HG02970 (cell line): ENCODE measurements around the gene CACNG5.

ENCODE experiments used
- ATAC-seq: cut with Tn5 transposase; IDR thresholded peaks from one replicate; pipeline ENCODE4 v1.9.1; 2021; ENCODE audit warnings: mild to moderate bottlenecking, moderate library complexity, moderate number of reproducible peaks; ENCODE audit not compliant: unreplicated experiment, low FRiP score

The CACNG5 gene

DNA sequence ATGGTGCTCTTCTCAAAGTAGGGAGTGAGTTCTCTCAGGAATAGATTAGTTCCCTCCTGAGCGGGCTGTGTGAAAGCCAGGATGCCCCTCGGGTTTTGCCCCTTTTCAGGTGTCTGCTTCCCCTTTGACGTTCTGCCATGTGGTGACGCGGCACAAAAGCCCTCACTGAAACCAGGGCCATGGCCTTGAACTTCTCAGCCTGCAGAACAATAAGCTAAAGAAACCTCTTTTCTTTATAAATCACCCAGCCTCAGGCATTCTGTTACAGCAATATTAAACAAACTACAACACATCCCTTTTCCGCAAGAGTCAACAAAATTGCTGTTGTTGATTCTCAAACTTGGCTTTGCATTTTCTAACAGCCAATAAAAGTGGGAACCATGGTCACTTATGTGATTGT is 15.5 kb upstream of the CACNG5 start:
- ATAC-seq, result no peak

DNA sequence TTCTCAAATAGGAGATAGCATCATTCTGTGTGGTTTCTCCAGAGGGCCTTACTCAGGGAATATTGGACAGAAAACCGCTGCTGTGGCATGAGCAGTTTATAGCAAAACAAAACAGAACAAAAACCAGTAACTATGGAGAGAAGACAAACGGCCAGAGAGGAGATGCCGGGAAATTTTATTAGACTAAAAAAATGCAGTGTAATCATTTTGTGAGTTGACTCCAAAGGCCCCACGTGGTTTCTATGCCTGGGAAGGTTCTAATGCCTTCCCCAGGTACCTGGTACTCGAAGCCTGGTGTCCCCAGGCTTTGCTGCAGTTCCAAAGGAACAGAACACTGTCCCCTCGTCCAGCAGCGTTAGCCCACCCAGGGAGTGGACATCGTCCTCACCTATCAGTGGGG is 12.9 kb upstream of the CACNG5 start:
- ATAC-seq, result no peak

DNA sequence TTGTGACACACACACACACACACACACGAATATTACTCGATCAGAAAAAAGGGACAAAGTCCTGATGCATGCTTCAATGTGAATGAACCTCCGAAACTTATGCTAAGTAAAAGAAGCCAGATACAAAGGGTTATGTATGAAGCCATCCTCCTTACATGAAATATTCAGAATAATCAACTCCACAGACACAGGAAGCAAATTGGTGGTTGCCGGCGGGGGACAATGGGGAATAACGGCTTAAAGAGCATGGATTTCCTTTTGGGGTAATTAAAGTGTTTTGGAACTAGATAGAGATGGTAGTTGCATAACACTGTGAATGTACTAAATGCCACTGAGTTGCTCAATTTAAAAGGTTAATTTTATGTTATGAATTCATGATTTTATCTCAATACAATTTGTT is 8.1 kb upstream of the CACNG5 start:
- no peak for ATAC-seq

DNA sequence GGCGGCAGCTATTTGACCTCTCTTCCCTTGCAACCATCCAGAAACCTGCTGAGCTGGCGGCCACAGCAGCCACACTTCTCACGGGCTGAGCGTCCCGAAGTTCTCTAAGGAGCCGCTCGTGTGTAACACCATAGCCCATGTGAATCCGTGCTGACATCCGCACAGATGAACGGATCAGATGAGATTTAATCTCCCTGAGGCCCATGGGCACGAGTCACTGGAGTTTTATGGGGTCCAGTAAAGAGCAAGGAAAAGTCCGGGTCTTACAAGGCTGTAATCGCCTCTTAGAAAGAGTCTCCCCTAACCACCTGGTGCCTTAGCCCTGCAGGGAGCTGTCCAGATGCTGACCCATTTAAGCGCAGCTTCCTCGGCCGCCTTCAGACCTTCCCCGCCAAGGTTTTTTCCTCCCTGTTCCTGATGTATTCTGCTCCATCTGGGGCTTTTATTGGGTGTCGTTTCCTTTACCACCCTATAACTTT is 5.5 kb upstream of the CACNG5 start:
- no peak for ATAC-seq

DNA sequence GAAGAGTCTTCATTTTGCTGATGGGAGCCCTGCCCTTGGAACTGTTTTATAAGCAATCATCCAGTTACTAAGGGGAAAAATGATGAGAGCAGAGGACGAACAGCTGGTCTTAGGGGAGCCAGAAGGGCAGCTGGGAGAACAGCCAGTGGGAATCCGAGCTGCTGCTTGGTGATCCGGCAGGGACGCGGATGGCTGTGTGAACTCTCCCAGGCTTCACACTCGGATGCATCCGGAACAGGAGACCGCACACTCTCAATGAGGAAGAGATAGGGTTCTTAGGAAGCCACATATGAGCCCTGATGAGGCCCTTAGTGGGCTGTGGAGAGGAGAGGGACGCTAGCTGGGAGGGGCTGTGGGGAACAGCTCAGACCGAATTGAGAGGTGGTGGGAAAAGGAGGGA is 5.0 kb upstream of the CACNG5 start:
- no peak for ATAC-seq

DNA sequence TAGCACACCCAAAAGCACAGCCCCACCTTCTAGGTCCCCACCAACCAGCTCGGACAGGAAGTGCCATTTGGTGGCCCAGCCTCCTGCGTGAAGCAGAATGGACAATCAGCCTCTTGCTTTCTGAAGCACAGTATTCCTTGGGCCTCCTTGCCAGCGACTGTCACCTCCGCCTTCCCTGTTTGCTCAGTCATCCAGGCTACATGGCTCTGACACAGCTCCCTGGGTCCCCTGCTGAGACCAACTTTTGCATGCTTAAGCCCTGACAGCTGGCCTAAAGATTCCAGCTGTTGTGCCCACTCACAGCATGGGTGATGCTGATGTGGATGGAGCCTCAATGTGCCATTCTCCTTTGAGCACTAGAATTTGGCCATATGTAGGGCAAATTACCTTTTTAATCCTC is 4.5 kb upstream of the CACNG5 start:
- ATAC-seq, result no peak

DNA sequence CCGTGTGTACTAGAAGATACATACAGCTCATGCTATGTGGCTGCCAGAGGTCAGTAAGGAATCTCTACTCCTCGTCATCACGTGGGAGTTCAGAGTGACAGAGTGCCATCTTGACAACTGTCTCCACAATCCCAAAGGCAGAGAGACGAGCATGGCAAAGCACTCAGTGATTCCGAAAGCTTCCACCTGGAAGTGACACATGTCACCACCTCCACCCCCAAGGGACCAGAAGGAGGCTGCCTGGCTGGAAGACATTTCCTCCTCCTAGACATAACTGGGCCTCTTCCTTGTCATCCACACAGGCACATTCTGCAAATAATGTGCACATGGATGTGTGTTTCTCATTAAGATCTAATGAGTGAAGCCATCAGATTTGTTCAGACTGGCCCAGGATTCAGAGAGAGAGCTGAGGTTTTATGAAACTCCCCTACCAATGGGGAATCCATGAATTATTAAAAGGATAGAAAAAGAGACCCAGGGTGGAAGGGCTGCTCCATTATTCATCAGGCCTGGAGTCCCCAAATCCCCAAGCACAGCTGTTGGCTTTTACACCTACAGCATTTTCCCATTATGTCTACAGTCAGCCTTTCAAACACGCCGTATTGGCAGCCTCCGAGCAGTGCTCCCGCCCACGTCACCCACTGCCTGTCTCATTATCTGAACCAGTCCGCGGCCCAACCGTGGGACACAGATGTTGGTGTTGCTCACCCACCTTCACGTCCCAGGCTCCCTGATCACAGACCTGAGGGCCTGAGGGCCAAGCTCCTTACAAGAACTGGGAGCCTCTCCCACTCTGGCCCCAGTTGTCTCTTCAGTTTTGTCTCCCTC is 3.3 kb upstream of the CACNG5 start:
- ATAC-seq, result no peak

DNA sequence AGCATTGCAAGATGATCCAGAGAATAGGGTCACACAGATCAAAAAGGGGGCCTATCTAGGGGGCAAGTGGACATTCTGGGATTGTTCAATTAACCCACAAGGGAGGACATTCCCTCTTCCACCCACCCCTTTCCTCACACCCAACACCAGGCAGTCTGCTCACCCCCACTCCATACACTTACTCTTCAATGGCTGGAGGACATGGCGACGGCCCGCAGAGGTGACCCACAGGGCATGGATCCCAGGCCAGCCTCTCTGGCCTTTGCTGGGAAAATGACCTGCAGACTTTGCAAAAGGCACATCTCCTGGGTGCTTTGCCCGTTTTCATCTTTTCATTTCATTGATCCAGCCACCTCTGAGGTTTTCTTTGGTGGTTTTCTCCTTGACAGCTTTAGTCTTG is 1.7 kb upstream of the CACNG5 start:
- ATAC-seq, result no peak

DNA sequence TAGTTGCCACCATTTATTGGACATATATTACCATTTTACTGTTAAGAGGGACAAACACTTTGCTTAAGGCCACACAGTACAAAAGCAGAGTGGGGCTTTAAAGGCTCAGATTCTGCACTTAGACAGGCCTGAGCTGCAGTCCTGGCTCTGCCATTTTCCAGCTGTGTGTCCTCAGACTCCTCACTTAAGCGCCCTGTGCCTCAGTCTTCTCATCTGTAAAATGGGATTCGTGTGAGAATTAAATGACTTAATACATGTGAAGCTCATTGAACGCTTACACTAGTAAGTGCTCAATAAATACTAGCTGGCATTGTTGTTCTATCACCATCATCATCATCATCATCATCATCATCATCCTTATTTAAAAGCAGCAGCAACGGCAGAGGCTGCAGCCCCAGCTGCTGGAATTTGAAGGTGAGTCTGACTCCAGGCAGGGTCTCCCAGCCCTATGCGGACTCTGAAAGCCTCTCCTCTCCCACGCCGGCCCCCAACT is 445 bp upstream of the CACNG5 start:
- ATAC-seq, result no peak

DNA sequence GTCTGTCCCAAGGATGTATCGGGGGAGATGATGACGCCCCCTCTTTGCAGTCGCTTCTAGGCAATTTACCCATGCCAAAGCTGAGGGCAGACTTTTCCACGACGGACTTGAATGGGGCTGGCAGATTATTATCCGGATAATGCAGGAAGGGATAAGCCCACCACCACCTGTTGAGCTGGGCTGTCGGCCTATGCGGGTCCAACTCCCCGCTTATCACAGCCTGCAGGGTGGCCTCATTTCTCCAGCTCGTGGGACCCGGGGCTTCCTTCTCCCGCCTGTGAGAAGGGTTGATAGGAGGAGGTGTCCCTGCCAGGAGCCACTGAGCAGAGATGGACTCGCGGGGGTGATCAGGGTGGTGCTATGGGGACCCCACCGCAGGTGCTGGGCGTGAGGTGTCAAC is 559 bp downstream of the CACNG5 start:
- ATAC-seq, result no peak

DNA sequence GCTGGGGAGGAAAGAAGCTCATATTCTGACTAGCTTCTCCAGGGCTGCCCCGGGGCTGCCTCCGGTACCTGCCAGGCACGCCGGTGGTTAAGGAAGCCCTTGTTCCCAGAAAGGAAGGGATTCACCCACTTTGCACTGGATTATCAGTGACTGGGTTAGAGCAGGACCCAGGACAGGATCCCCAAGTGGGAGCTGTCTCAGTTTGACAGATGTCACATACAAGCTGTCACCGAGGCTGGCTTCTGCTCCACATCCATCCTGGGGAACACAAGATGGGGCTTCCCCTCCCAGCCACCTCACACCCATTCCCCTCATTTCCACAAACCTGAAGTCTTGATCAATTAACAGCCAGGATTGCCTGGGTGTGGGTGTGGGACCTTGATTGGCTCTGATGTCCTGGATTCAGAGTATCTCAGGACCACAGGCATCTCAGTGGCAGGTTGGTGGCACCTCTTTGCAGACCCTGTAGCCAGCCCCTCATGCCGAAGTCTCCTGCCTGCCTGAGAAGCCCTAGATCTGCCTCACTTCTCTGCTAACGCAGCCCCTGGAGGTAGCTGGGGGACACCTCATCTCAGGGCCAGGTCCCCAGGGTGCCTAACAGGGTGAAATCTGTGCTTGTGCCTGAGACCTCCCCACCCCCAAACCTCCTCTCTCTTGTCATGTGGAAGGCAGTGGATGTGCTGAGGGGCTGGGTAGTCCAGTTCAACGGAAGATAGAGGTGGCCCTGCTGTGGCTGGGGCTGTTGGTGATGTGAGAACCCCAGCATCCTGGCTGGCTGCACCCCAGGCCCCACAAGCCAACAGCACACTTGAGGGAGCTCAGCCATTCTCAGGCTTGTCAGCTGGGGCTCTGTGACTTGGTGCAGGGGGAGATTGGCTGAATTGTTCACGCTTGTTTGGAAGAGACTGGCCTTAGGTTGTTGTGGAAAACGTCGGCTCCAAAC is 1.4 kb downstream of the CACNG5 start:
- no peak for ATAC-seq

DNA sequence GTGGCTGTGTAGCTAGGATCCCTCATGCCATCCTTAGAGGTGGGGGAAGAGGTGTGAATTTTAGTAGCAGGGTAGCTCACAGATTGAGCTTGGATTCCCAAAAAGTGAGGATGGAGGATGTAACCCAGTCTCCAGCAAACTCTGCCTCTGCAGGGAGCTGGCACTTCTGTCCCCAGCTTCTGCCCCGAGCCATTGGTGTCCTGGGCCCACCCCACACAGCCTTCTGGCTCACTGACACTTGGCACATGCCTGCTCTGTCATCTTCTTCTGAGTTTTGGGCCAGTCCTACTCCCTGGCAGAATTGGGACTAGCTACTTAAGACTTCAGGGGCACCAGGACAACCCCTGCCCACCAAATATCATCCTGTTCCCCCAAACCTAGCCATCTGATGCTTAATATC is 2.3 kb downstream of the CACNG5 start:
- no peak for ATAC-seq

DNA sequence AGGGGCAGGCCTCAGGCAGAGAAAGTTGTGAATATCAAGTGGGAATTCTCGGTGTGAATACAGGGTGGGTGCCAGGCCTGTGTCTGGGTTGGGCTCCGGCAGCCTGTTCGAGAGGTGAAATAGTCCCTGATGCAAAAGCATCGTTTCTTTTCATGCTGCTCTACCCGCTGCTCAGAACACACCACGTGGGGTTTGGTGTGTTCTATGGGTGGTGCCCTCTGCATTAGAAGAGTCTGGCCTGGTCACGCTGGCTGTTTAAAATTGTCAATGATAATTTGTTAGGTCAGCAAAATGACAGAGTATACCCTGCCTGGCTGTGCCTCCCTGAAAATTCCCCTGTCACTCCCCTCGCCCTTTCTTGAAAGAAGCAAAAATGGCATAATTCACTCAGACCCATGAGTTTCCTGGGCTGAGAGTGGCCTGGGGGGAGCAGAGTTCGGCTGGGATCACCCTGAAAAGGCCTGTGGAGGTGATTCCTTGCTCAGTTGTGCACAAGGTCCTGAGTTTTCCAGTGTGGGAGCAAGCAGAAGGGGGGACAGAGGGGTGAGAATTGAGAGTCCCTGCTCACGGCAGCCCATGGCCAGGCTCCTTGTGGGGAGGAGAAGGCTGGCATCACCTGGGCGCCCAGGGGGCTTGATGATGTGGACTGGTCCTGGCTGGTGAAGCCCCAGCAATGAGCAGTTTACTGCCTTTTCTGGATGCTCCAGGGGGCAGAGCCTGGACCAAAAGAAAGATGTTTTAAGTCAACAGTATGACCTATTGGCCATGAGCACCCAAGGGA is 3.2 kb downstream of the CACNG5 start:
- ATAC-seq, result no peak

DNA sequence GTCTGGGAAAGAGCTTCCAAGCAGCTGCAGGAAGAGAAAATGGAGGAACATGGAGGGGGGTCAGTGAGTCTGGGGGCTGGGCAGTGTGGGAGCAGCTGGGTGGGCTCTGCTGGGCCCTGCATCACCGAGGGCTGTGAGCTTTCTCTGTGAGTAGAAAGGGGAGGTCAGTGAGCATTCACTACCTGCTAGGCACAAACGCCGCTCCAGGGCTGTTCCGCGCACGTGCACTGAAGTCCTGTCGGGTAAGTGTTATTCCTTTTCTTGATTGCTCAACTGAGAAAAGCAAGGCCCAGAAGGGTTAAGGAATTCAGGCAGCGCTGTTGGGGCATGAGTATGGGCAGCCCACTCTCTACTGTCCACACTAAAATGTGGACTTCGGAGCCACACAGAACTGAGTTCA is 4.7 kb downstream of the CACNG5 start:
- ATAC-seq, result no peak

DNA sequence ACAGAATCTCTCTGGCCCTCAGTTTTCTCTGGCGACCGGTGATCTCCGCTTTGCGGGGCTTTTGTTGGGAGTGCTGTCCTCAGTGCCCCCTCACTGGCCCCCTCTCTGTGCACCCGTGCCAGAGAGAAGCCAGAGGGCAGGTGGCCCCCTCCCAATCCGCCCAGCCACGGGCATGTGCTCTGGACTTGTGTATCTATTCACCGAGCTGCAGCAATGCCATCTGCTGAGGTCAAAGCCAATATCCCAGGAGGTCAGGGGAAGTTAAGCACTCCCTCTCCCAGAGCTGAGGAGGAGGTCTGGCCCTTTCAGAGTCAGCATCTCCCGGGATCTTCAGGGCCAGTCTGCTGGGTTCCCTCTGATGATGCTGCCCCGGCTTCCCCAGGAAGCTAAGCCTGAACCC is 5.1 kb downstream of the CACNG5 start:
- ATAC-seq, result no peak

DNA sequence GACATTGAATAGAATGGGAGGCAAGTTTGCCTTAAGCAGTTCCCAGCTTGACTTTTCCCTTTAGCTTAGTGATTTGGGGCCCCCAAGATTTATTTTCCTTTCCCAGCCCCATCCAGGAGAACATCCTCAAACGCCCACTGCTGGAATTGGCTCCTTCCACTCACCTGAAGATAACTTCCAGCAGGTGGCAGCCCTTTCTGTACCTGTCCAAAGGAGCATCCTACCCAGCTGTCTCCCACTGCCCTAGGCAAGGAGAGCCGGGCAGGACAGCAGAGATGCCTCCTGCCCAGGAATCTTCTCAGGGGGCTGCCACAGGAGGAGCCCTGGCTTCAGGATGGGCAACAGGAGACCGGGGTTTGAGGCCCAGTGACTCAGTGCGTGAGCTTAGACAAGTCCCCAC is 6.4 kb downstream of the CACNG5 start:
- ATAC-seq, result no peak

DNA sequence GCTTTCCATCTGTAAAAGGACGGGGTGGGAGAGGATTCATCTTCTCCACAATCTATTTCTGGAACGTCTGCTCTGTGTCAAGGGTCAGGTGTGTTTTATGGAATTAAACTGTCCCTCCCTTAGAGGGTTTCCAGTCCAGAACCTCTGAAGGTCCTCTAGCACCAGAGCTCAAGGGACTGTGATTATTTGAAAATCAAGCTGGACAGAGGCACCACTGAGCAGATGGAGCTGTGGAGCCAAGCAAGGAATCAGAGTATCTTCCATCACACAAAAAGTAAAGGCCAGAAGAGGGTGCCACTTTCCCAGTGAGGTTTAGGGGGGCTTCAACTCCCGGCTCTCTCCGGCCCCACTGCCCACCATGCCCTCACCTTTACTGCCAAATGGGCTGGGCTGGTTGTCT is 6.8 kb downstream of the CACNG5 start:
- no peak for ATAC-seq

DNA sequence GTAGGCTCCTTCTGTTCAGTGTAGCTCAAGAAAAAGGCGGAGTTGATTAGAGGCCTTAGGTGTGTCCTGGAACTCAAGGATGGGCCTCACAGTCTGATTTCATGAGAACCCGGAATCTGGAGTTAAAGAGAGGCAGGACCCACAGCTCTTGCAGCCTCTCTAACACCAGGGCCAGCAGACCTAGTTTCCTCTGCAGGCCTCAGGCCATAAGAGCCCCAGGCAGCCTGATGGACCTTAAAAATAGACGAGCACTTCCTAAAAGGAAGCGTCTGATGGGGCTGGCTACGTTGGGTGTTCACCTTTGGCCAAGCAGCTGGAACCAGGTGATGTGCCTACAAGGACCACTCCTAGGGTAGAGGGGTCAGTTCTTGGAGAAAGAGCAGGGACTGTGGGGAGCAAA is 7.6 kb downstream of the CACNG5 start:
- ATAC-seq, result no peak

DNA sequence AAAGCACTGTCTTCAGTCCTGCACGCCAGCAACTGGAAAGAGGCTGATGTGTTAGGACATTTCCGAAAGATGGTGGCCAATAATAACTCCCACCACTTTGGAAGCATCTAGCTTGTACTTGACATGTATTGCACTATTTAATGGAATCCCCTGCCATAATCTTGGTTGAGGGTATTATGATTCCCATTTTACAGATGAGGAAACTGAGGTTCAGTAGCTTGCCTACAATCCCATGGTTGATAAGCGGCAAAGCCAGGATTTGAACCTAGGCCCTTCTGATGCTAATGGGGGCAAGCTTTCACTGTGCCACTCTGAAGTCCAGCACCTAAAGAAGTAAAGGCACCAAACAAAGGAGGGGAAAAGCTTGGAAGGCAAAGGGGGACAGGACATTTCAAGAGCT is 8.0 kb downstream of the CACNG5 start:
- no peak for ATAC-seq

DNA sequence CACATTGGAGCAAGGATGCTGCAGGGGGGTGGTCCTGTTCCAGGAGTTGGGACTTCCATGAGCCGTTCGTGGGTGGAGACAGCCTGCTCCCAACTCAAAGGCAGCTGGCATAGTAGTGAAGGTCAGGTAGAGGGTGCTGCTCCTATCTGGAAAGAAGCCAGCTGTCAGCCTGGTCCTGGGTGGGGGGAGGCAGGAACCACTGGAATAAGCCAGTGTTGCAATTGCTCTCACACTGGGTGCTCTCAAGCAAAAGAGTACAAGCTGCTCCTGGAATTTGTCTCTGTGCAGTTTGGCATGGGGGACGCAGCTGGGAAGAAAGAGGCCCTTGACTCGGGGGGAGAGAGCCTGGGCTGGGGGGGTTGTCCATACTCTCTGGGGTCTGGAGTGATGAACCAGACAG is 8.7 kb downstream of the CACNG5 start:
- no peak for ATAC-seq

DNA sequence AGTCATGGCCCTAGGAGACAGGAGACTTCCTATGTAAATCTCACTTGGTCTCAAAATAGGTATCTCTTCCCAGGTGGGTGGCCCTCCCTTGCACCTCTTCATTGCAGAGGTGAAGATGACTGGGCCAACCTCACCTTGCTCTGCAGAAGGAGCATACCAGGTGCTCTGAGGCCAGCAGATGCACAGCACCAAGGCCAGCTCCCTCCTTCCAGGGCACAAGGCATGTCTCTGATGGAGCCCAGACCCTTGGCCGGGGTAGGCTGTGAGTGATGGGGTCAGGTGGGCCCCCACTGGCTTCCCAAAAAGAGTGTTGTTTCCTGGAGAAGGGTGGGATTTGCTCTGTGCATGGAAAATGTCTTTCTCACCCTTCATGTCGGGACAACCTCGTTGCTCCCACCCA is 12.8 kb downstream of the CACNG5 start:
- ATAC-seq, result no peak
